Endothelial cell of umbilical vein (primary cell): ENCODE data around the gene CARMIL1. TPM values are rescaled to one million over a fixed set of nuclear protein-coding genes. Genes with fewer than 3 reads are reported as not detected.

ENCODE experiments used
- BruUV-seq: library from RNA; stranded (reverse); fragments of 400-500 nt; replicated peaks from 2 replicates; lab custom pipeline; 2021; lab: Mats Ljungman, UMichigan
- CTCF ChIA-PET: fragments of 300-600, 350-600 bp; sonication (Branson Sonifier 250); formaldehyde crosslinking; loops from one replicate; lab custom pipeline; 2021; ENCODE audit warnings: antibody characterized with exemption, inconsistent platforms; lab: Charles Lee
- POLR2A ChIA-PET: fragments of 300-600, 350-600 bp; sonication (Branson Sonifier 250); formaldehyde crosslinking; loops from one replicate; lab custom pipeline; 2021; ENCODE audit warnings: antibody characterized with exemption, inconsistent platforms; lab: Charles Lee
- DNase-seq: peaks from one replicate; pipeline ENCODE4 v3.0.0-alpha.2; 2011; ENCODE audit warnings: low read depth, low spot score
- FAIRE-seq: peaks from 2 replicates; lab custom pipeline; 2011; peaks lifted over from hg19 to GRCh38; lab: Jason Lieb, UNC
- H2AFZ ChIP-seq: 2 replicates; pipeline ENCODE4 v1.6.0; 2012; ENCODE audit warnings: low read depth, low read length, control low read depth, inconsistent platforms
- H3K27ac ChIP-seq: 2 replicates; pipeline ENCODE4 v1.5.1; 2011; ENCODE audit warnings: low read depth, mild to moderate bottlenecking, control low read depth, low read length, moderate library complexity; ENCODE audit not compliant: insufficient read depth
- H3K27me3 ChIP-seq, 2 experiments: 2 replicates each; pipeline versions ENCODE4 v1.6.0 to v1.6.1; 2011; ENCODE audit warnings: low read length in 2 of 2, mixed read lengths in 1 of 2; ENCODE audit not compliant: control insufficient read depth in 2 of 2, insufficient read depth in 2 of 2
- H3K36me3 ChIP-seq, 2 experiments: 2 replicates in 1 of 2; 3 replicates in 1 of 2; pipeline ENCODE4 v1.5.1; 2011; ENCODE audit warnings: low read length in 2 of 2, mild to moderate bottlenecking in 1 of 2, moderate library complexity in 1 of 2; ENCODE audit not compliant: control insufficient read depth in 2 of 2, insufficient read depth in 2 of 2; ENCODE audit errors: extremely low read depth in 1 of 2
- H3K4me1 ChIP-seq: 3 replicates; pipeline ENCODE4 v1.5.1; 2011; ENCODE audit warnings: mild to moderate bottlenecking, low read length; ENCODE audit not compliant: control insufficient read depth, insufficient read depth; ENCODE audit errors: extremely low read depth
- H3K4me2 ChIP-seq: 2 replicates; pipeline ENCODE4 v1.6.1; 2011; ENCODE audit warnings: low read length, control low read depth, mixed read lengths; ENCODE audit not compliant: insufficient read depth
- H3K4me3 ChIP-seq, 3 experiments: fragments of 200-600 bp in 1 of 3; sonication (generic), shearing (Covaris generic) in 1 of 3; replicated peaks in 1 of 3; 2 replicates each; pipeline ENCODE4 v1.5.1; 2011 to 2016; ENCODE audit warnings: control low read depth in 3 of 3, low read length in 3 of 3, mild to moderate bottlenecking in 2 of 3, inconsistent platforms in 1 of 3, low read depth in 1 of 3, moderate library complexity in 1 of 3; ENCODE audit not compliant: insufficient read depth in 1 of 3
- H3K79me2 ChIP-seq: 2 replicates; pipeline ENCODE4 v1.6.0; 2012; ENCODE audit warnings: low read length, inconsistent platforms; ENCODE audit not compliant: control insufficient read depth, insufficient read depth
- H3K9ac ChIP-seq: replicated peaks from 2 replicates; pipeline ENCODE3; 2011; ENCODE audit warnings: low read length, control low read depth; ENCODE audit not compliant: insufficient read depth; ENCODE audit errors: extremely low read depth
- H3K9me1 ChIP-seq: replicated peaks from 3 replicates; pipeline ENCODE4 v1.6.0; 2011; ENCODE audit warnings: mild to moderate bottlenecking, low read length; ENCODE audit not compliant: control insufficient read depth, insufficient read depth; ENCODE audit errors: extremely low read depth
- H3K9me3 ChIP-seq: replicated peaks from 2 replicates; pipeline ENCODE4 v1.5.1; 2012; ENCODE audit warnings: low read length, inconsistent platforms; ENCODE audit not compliant: control insufficient read depth, insufficient read depth
- H4K20me1 ChIP-seq: replicated peaks from 2 replicates; pipeline ENCODE3; 2011; ENCODE audit warnings: mild to moderate bottlenecking, low read length; ENCODE audit not compliant: control insufficient read depth, insufficient read depth; ENCODE audit errors: extremely low read depth
- EZH2 ChIP-seq: IDR thresholded peaks from 2 replicates; pipeline ENCODE4 v1.6.1; 2012; ENCODE audit warnings: borderline replicate concordance, low read depth, mild to moderate bottlenecking, moderate library complexity, low read length, inconsistent platforms; ENCODE audit not compliant: severe bottlenecking
- FOS ChIP-seq: IDR thresholded peaks from 2 replicates; pipeline ENCODE4 v1.6.1; 2011; ENCODE audit warnings: mild to moderate bottlenecking, low read length, moderate library complexity, borderline replicate concordance; ENCODE audit not compliant: insufficient read depth
- GATA2 ChIP-seq: IDR thresholded peaks from 2 replicates; pipeline ENCODE4 v1.7.0; 2011; ENCODE audit warnings: low read depth, mild to moderate bottlenecking, moderate library complexity, mixed read lengths, low read length; ENCODE audit not compliant: insufficient read length, insufficient read depth
- JUN ChIP-seq: IDR thresholded peaks from 2 replicates; pipeline ENCODE4 v1.6.1; 2011; ENCODE audit warnings: borderline replicate concordance, low read depth; ENCODE audit not compliant: insufficient read length, insufficient read depth
- MYC ChIP-seq: IDR thresholded peaks from one replicate; pipeline ENCODE4 v1.6.1; 2011; ENCODE audit warnings: mild to moderate bottlenecking, low read depth, low read length
- POLR2A ChIP-seq: IDR thresholded peaks from 2 replicates; pipeline ENCODE4 v1.6.1; 2012; ENCODE audit warnings: low read depth, mild to moderate bottlenecking, control low read depth, low read length
- POLR2AphosphoS5 ChIP-seq: IDR thresholded peaks from 2 replicates; pipeline ENCODE4 v1.6.1; 2012; ENCODE audit warnings: low read depth, mild to moderate bottlenecking, control low read depth, low read length, moderate library complexity; ENCODE audit not compliant: insufficient read depth
- dilution Hi-C: fragments of 300-500 bp; cut with MboI; formaldehyde crosslinking; loops from one replicate; pipeline ENCODE4 v1.15.0; 2019; ENCODE audit warnings: low sequenced_read_pairs; ENCODE audit not compliant: extremely low pct_ligation_motif_present
- intact Hi-C: fragments of 100-400 bp; cut with micrococcal nuclease; formaldehyde crosslinking; loops from one replicate; pipeline ENCODE4 v1.10.0; 2022
- polyA plus RNA-seq, 4 experiments: library from polyadenylated mRNA; depleted of rRNA in 3 of 4; stranded (reverse) in 3 of 4; unstranded in 1 of 4; fragments of >200 nt; gene quantifications; 2 replicates each; pipeline versions ENCODE4 v1.2.1 to v1.2.3, GENCODE V29; 2011 to 2012; ENCODE audit warnings: missing spikeins in 1 of 4
- total RNA-seq: library from RNA; stranded (reverse); gene quantifications from 2 replicates; pipeline ENCODE4 v1.2.3, GENCODE V29; 2021
- TF ChIP-seq, protein P1 (sequence below), 2 donors: IDR thresholded peaks; 1 replicate in 1 of 2; 2 replicates in 1 of 2; pipeline ENCODE4 v1.5.1; 2011; ENCODE audit warnings: low read length in 2 of 2, mild to moderate bottlenecking in 2 of 2, moderate library complexity in 2 of 2, control low read depth in 1 of 2, inconsistent platforms in 1 of 2, low read depth in 1 of 2; ENCODE audit not compliant: insufficient read depth in 1 of 2; ENCODE audit errors: extremely low read depth in 1 of 2
- TF ChIP-seq, protein P2 (sequence below): IDR thresholded peaks from 2 replicates; pipeline ENCODE4 v1.6.1; 2011; ENCODE audit not compliant: insufficient read depth, insufficient read length

CARMIL1 gene
- total and polyA plus RNA-seq, 2 donors (not counting 3 experiments of a cell fraction or from before 2014, with no cell fraction given): 1.3 to 8.7 TPM

- H3K4me3 ChIP-seq: no peak overlapping the region
- no TSS peak for BruUV-seq
- H3K9ac ChIP-seq: no peak overlapping the region
- DNase-seq (no peak), FAIRE-seq (no peak)
- no peak overlapping the region for H3K4me2 ChIP-seq
- H3K4me1 ChIP-seq: no peaks in the 10 kb centered on the region
- H2AFZ ChIP-seq: no peak overlapping the region
- H3K9me1 ChIP-seq: no peaks in the 10 kb centered on the region
- no peak overlapping the region for H3K27ac ChIP-seq
- intact Hi-C loops: no loop called here
- TF ChIP-seq EZH2 (no peak), JUN (no peak), FOS (no peak), POLR2AphosphoS5 (no peak), POLR2A (no peak), MYC (no peak), GATA2 (no peak)
- TF ChIP-seq, protein P1, sequence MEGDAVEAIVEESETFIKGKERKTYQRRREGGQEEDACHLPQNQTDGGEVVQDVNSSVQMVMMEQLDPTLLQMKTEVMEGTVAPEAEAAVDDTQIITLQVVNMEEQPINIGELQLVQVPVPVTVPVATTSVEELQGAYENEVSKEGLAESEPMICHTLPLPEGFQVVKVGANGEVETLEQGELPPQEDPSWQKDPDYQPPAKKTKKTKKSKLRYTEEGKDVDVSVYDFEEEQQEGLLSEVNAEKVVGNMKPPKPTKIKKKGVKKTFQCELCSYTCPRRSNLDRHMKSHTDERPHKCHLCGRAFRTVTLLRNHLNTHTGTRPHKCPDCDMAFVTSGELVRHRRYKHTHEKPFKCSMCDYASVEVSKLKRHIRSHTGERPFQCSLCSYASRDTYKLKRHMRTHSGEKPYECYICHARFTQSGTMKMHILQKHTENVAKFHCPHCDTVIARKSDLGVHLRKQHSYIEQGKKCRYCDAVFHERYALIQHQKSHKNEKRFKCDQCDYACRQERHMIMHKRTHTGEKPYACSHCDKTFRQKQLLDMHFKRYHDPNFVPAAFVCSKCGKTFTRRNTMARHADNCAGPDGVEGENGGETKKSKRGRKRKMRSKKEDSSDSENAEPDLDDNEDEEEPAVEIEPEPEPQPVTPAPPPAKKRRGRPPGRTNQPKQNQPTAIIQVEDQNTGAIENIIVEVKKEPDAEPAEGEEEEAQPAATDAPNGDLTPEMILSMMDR (IDR thresholded peaks at IDR 0.05; ENCODE audit: extremely low read depth in 1 of 2, insufficient read depth in 1 of 2, low read depth in 1 of 2, low read length in 2 of 2): no peak
- TF ChIP-seq, protein P2, sequence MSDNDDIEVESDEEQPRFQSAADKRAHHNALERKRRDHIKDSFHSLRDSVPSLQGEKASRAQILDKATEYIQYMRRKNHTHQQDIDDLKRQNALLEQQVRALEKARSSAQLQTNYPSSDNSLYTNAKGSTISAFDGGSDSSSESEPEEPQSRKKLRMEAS: no peak
- no peaks in the 10 kb centered on the region for H3K79me2 ChIP-seq
- no peaks in the 10 kb centered on the region for H4K20me1 ChIP-seq
- POLR2A ChIA-PET: interaction anchor here (0.6 to 0.7 kb wide), 2 partner anchors 12 to 386 kb away, joined by 3 to 5 read pairs; no protein-coding TSS in a partner anchor
- no peaks in the 10 kb centered on the region for H3K27me3 ChIP-seq
- CTCF ChIA-PET: interaction anchor here (1.0 to 1.5 kb wide), 3 partner anchors 23 to 314 kb away, joined by 4 to 8 read pairs (median 5); no protein-coding TSS in a partner anchor
- no peaks in the 10 kb centered on the region for H3K9me3 ChIP-seq
- dilution Hi-C loops: no loop called here
- H3K36me3 ChIP-seq: no peaks in the 10 kb centered on the region
Measured at GRCh38 chr6:25579391-25579883, 300.3 kb downstream of the CARMIL1 start.
